ENCODE data around the gene SH3BGRL2.

Gene SH3BGRL2

DNA sequence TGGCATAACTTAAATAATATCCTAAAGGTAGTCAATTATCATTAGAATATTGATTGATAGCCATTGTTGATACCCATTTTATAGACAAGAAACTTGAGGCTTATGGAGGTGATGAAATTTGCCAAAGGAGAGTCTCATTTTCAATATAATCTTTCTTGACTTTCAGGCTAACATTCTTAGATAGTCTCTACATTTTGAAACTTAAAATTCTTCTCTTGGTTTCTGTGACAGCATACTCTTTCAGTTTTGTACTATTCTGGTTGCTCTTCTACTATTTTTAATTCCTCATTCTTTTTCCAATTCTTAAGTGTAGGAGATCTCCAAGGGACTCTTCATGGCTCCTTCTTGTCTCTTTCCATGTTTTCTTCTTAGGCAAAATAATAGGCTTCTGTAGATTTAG is 3.7 kb upstream of the SH3BGRL2 start:
- no peak overlapping the region for H3K9ac ChIP-seq
- no peaks in the 10 kb centered on the region for H3K27me3 ChIP-seq (ENCODE audit: control insufficient read depth, insufficient read depth, low read length)
- no peak overlapping the region for H3K4me2 ChIP-seq (ENCODE audit: low read length)
- no peak overlapping the region for H2AFZ ChIP-seq
- TF ChIP-seq CTCF (IDR thresholded peaks at IDR 0.05) = no peak
- no peaks in the 10 kb centered on the region for H3K36me3 ChIP-seq (ENCODE audit: control insufficient read depth, insufficient read depth, low read length)
- H3K4me3 ChIP-seq (ENCODE audit: low read depth, low read length) = no peak overlapping the region
- peaks cover 12% of the 10 kb centered on the region for H3K79me2 ChIP-seq
- H3K9me3 ChIP-seq (ENCODE audit: control insufficient read depth, low read length) = no peaks in the 10 kb centered on the region
- peaks cover 6% of the 10 kb centered on the region for H3K4me1 ChIP-seq
- H3K27ac ChIP-seq = no peak overlapping the region

DNA sequence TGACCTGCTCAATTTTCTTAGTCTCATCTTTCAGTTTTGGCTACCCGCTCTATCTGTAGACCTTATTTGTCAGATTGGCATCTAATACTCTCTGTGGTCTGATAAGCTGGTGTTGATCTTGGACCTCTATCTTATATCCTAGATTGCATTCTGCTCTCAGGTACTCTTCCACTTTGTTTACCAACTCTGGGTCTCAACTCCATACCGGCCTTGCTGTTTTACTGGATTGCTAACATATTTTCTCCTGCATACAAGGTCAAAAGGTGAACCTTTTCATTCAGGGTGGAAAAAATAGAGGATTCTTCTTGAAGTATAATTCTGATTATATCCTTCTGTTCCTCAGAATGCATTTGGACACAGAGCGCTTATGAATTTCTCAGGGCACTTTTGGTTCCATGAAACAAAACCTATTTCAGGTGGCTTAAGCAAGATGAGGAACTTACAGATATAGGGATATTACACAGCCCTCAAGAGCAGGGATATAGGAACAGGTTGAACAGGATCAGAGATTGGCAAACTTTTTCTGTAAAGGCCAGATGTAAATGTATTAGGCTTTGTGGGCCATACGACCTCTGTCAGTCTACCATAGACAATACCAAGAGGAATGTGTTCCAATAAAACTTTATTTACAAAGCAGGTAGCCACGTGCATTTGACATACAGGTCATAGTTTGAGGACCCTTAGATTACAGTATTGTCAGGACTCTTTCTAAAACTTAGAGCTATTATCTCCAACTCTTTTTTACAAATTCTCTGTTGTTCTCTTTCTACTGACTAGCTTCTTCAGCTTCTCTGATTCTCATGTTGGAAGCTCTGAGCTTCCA is 2.5 kb upstream of the SH3BGRL2 start:
- Histone ChIP-seq H3K9me3 (ENCODE audit: control insufficient read depth, low read length) (no peaks in the 10 kb centered on the region), H3K36me3 (ENCODE audit: control insufficient read depth, insufficient read depth, low read length) (no peaks in the 10 kb centered on the region), H3K9ac (no peak overlapping the region), H3K4me3 (ENCODE audit: low read depth, low read length) (no peak overlapping the region), H2AFZ (no peak overlapping the region), H3K27ac (no peak overlapping the region), H3K4me2 (ENCODE audit: low read length) (no peak overlapping the region), H3K4me1 (peaks cover 6% of the 10 kb centered on the region), H3K27me3 (ENCODE audit: control insufficient read depth, insufficient read depth, low read length) (no peaks in the 10 kb centered on the region), H3K79me2 (peaks cover 12% of the 10 kb centered on the region)
- TF ChIP-seq CTCF (IDR thresholded peaks at IDR 0.05) = no peak

DNA sequence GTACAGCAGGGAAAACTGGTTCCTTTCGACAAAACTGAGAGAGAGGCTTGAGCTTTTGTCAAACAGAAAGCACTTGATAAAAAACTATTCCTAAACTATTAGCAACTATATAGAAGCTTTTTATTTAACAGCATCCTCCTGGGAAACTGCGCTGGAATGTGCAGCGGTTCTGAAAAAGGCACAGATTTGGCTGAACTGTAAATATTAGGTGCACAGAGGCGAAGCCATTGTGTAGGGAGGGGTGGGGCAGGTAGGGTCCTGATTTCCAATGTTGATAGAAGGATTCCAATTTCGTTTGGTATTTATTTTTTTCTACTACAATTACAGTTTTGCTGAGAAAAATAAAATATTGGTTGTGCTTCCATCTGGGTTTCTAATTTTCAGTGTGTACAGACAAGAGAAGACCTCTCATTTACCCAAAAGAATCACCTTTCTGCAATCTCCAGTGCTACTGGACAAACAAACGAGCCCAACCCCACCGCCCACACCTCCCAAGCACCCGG is 698 bp upstream of the SH3BGRL2 start:
- Histone ChIP-seq H3K27me3 (ENCODE audit: control insufficient read depth, insufficient read depth, low read length) (no peaks in the 10 kb centered on the region), H3K36me3 (ENCODE audit: control insufficient read depth, insufficient read depth, low read length) (no peaks in the 10 kb centered on the region), H3K9me3 (ENCODE audit: control insufficient read depth, low read length) (no peaks in the 10 kb centered on the region), H3K4me1 (peaks cover 6% of the 10 kb centered on the region), H3K27ac (peak overlapping the region; percentile 70), H3K4me3 (ENCODE audit: low read depth, low read length) (peak overlapping the region; percentile 69), H3K79me2 (peaks cover 15% of the 10 kb centered on the region), H2AFZ (peak overlapping the region; percentile 94), H3K9ac (no peak overlapping the region), H3K4me2 (ENCODE audit: low read length) (peak overlapping the region; percentile 81)
- no peak for TF ChIP-seq CTCF (IDR thresholded peaks at IDR 0.05)

GRCh38 chr6:79631693-79632172 is 604 bp downstream of the SH3BGRL2 start:
- peaks cover 24% of the 10 kb centered on the region for H3K79me2 ChIP-seq
- no peak for TF ChIP-seq CTCF (IDR thresholded peaks at IDR 0.05)
- H3K27ac ChIP-seq = peak overlapping the region; percentile 70
- peaks cover 6% of the 10 kb centered on the region for H3K4me1 ChIP-seq
- H3K9ac ChIP-seq = peak overlapping the region; percentile 92
- H3K4me3 ChIP-seq (ENCODE audit: low read depth, low read length) = peak overlapping the region; percentile 69
- peak overlapping the region; percentile 81 for H3K4me2 ChIP-seq (ENCODE audit: low read length)
- no peaks in the 10 kb centered on the region for H3K27me3 ChIP-seq (ENCODE audit: control insufficient read depth, insufficient read depth, low read length)
- H2AFZ ChIP-seq = peak overlapping the region; percentile 94
- no peaks in the 10 kb centered on the region for H3K9me3 ChIP-seq (ENCODE audit: control insufficient read depth, low read length)
- H3K36me3 ChIP-seq (ENCODE audit: control insufficient read depth, insufficient read depth, low read length) = no peaks in the 10 kb centered on the region
